HepG2 (cell line): ENCODE data around the gene MYL11. TPM values are rescaled to one million over a fixed set of nuclear protein-coding genes. Genes with fewer than 3 reads are reported as not detected.

Source experiments
- ATAC-seq: fragments of 200-7000 bp; cut with Tn5 transposase; 3 replicates; pipeline ENCODE4 v1.9.1; 2020; ENCODE audit warnings: mild to moderate bottlenecking, moderate library complexity
- BruUV-seq: library from RNA; stranded (reverse); fragments of 400-500 nt; replicated peaks from 2 replicates; lab custom pipeline; 2021; lab: Mats Ljungman, UMichigan
- CTCF ChIA-PET: fragments of 300-600 bp; formaldehyde crosslinking; extraction: SDS; loops from one replicate; lab custom pipeline; 2021; ENCODE audit warnings: low total read pairs, inconsistent platforms, low intra/inter-chr PET ratio; lab: Yijun Ruan, JAX
- POLR2A ChIA-PET: fragments of 350-600 bp; sonication (Branson Sonifier 250); formaldehyde crosslinking; loops from one replicate; lab custom pipeline; 2020; ENCODE audit warnings: antibody characterized with exemption, inconsistent platforms; lab: Yijun Ruan, JAX
- DNase-seq: peaks from one replicate; pipeline ENCODE4 v3.0.0-alpha.2; 2015; ENCODE audit warnings: low spot score
- FAIRE-seq: peaks from 3 replicates; lab custom pipeline; 2011; peaks lifted over from hg19 to GRCh38; lab: Jason Lieb, UNC
- H2AFZ ChIP-seq: one replicate; pipeline ENCODE4 v1.6.1; 2011; ENCODE audit warnings: low read length, inconsistent platforms
- H3K27ac ChIP-seq: fragments of 300-600 bp; 3 replicates; pipeline ENCODE4 v1.8.0; 2011; ENCODE audit warnings: mixed run types, mild to moderate bottlenecking, mixed read lengths, low read length, inconsistent platforms; ENCODE audit not compliant: insufficient read depth; ENCODE audit errors: extremely low read length
- H3K27me3 ChIP-seq, 2 experiments: fragments of 200-600 bp in 1 of 2; 2 replicates in 1 of 2; 3 replicates in 1 of 2; pipeline versions ENCODE4 v1.6.0 to v1.8.0; 2011; ENCODE audit warnings: low read length in 2 of 2, mild to moderate bottlenecking in 2 of 2, moderate library complexity in 2 of 2, inconsistent platforms in 1 of 2; ENCODE audit not compliant: insufficient read depth in 2 of 2, control insufficient read depth in 1 of 2
- H3K36me3 ChIP-seq, 2 experiments: fragments of 200-600 bp in 1 of 2; replicated peaks in 1 of 2; 2 replicates in 1 of 2; 3 replicates in 1 of 2; pipeline versions ENCODE4 v1.5.1 to v1.8.0; 2011; ENCODE audit warnings: low read length in 2 of 2, inconsistent platforms in 1 of 2; ENCODE audit not compliant: insufficient read depth in 2 of 2, control insufficient read depth in 1 of 2
- H3K4me1 ChIP-seq: 2 replicates; pipeline ENCODE4 v1.5.1; 2012; ENCODE audit warnings: low read length, inconsistent platforms; ENCODE audit not compliant: insufficient read depth
- H3K4me2 ChIP-seq: 2 replicates; pipeline ENCODE4 v1.6.0; 2011; ENCODE audit warnings: low read depth, low read length, inconsistent platforms
- H3K4me3 ChIP-seq, 3 experiments: fragments of 200-600 bp in 1 of 3; sonication (generic), shearing (Covaris generic) in 1 of 3; replicated peaks in 1 of 3; 2 replicates each; pipeline ENCODE4 v1.5.1; 2011 to 2016; ENCODE audit warnings: low read length in 3 of 3, inconsistent platforms in 2 of 3, low read depth in 2 of 3, mild to moderate bottlenecking in 2 of 3, control low read depth in 1 of 3, mixed read lengths in 1 of 3; ENCODE audit not compliant: insufficient read depth in 1 of 3
- H3K79me2 ChIP-seq: one replicate; pipeline ENCODE4 v1.6.1; 2011; ENCODE audit warnings: low read length, inconsistent platforms; ENCODE audit not compliant: insufficient read depth
- H3K9ac ChIP-seq: 2 replicates; pipeline ENCODE4 v1.6.0; 2011; ENCODE audit warnings: mild to moderate bottlenecking, low read depth, low read length, inconsistent platforms; ENCODE audit not compliant: insufficient read depth
- H3K9me3 ChIP-seq: 2 replicates; pipeline ENCODE4 v1.5.1; 2012; ENCODE audit warnings: mild to moderate bottlenecking, low read length
- H4K20me1 ChIP-seq: 2 replicates; pipeline ENCODE4 v1.6.0; 2011; ENCODE audit warnings: inconsistent platforms, mild to moderate bottlenecking, low read length, moderate library complexity; ENCODE audit not compliant: insufficient read depth
- BCLAF1 ChIP-seq: fragments of 450-650 bp; IDR thresholded peaks from 2 replicates; pipeline ENCODE4 v1.6.1; 2017; ENCODE audit warnings: mild to moderate bottlenecking
- CBFB ChIP-seq: sonication (generic); formaldehyde crosslinking; IDR thresholded peaks from 2 replicates; pipeline ENCODE4 v1.4.0; 2020; ENCODE audit warnings: missing genetic modification reagents
- GATAD1 ChIP-seq: IDR thresholded peaks from 2 replicates; pipeline ENCODE4 v1.6.1; 2016; ENCODE audit warnings: missing genetic modification reagents, missing compliant biosample characterization
- KDM3A ChIP-seq: IDR thresholded peaks from 2 replicates; pipeline ENCODE4 v1.6.1; 2018; ENCODE audit warnings: low read depth, missing compliant biosample characterization
- KLF11 ChIP-seq: IDR thresholded peaks from 2 replicates; pipeline ENCODE4 v1.6.1; 2016; ENCODE audit warnings: missing compliant biosample characterization
- MLXIP ChIP-seq: sonication (generic); formaldehyde crosslinking; IDR thresholded peaks from 2 replicates; pipeline ENCODE4 v1.9.0; 2021; ENCODE audit warnings: missing genetic modification reagents, borderline replicate concordance
- NCOR1 ChIP-seq: fragments of 200-600 bp; sonication (generic); IDR thresholded peaks from 2 replicates; pipeline ENCODE4 v1.7.0; 2017; ENCODE audit warnings: antibody characterized with exemption, low read length, borderline replicate concordance
- NR3C1 ChIP-seq: sonication (generic); formaldehyde crosslinking; IDR thresholded peaks from 2 replicates; pipeline ENCODE4 v1.4.0; 2020; ENCODE audit warnings: missing genetic modification reagents
- SP5 ChIP-seq: IDR thresholded peaks from 2 replicates; pipeline ENCODE4 v1.6.1; 2016; ENCODE audit warnings: low read depth, borderline replicate concordance
- TARDBP ChIP-seq: sonication (generic); formaldehyde crosslinking; IDR thresholded peaks from 2 replicates; pipeline ENCODE4 v1.8.0; 2022; ENCODE audit warnings: mild to moderate bottlenecking, missing genetic modification reagents
- TMF1 ChIP-seq: sonication (generic); formaldehyde crosslinking; IDR thresholded peaks from 2 replicates; pipeline ENCODE4 v1.8.1; 2022; ENCODE audit warnings: low read depth, missing genetic modification reagents
- ZNF10 ChIP-seq: sonication (generic); formaldehyde crosslinking; IDR thresholded peaks from 2 replicates; pipeline ENCODE4 v1.4.0; 2020; ENCODE audit warnings: mild to moderate bottlenecking, low read depth, missing genetic modification reagents, borderline replicate concordance
- ZNF580 ChIP-seq: IDR thresholded peaks from 2 replicates; pipeline ENCODE4 v1.6.1; 2016; ENCODE audit warnings: low read depth, borderline replicate concordance
- ZNF770 ChIP-seq: sonication (generic); formaldehyde crosslinking; IDR thresholded peaks from 2 replicates; pipeline ENCODE4 v1.5.0; 2020; ENCODE audit warnings: mild to moderate bottlenecking, missing genetic modification reagents
- ZNF850 ChIP-seq: sonication (generic); formaldehyde crosslinking; conservative IDR thresholded peaks from 2 replicates; pipeline ENCODE4 v1.9.0; 2021; ENCODE audit warnings: mild to moderate bottlenecking, missing genetic modification reagents
- WGBS: methylation state at CpG from one replicate; pipeline ENCODE4 v1.1.6; 2017; ENCODE audit warnings: low lambda C conversion rate; 5-methylcytosine and 5-hydroxymethylcytosine counted together
- in situ Hi-C: cut with HindIII; loops from 2 replicates; pipeline ENCODE4 v1.10.0; 2017; ENCODE audit warnings: low pct_unique_long_range_greater_than_20kb; ENCODE audit not compliant: extremely low pct_ligation_motif_present
- intact Hi-C: fragments of 100-400 bp; cut with micrococcal nuclease; formaldehyde crosslinking; loops from one replicate; pipeline ENCODE4 v1.10.0; 2022; ENCODE audit not compliant: unreplicated experiment
- polyA plus RNA-seq, 8 experiments: library from polyadenylated mRNA; depleted of rRNA in 3 of 8; stranded (reverse) in 7 of 8; unstranded in 1 of 8; fragments of >200 nt; fragmentation: Illumina TruSeq in 4 of 8; extraction: Trizol in 4 of 8; gene quantifications; 2 replicates each; pipeline versions ENCODE4 v1.2.1 to v1.2.3, GENCODE V29; 2011 to 2016; ENCODE audit warnings: low read depth in 4 of 8, missing spikeins in 1 of 8, mixed read lengths in 1 of 8; ENCODE audit not compliant: insufficient read depth in 1 of 8
- total RNA-seq, 5 experiments: library from RNA; depleted of rRNA; stranded (reverse); fragments of >200 nt; fragmentation: Illumina TruSeq; extraction: Trizol; gene quantifications; 2 replicates each; pipeline ENCODE4 v1.2.3, GENCODE V29; 2016; ENCODE audit warnings: low read depth in 1 of 5
- TF ChIP-seq, protein P1 (sequence below): sonication (generic); formaldehyde crosslinking; IDR thresholded peaks from 2 replicates; pipeline ENCODE4 v1.4.0; 2020; ENCODE audit warnings: mild to moderate bottlenecking, missing genetic modification reagents, borderline replicate concordance

MYL11 gene
- total and polyA plus RNA-seq, 2 of the 13 experiments (the other 11 are each of a cell fraction or from before 2014, with no cell fraction given) = not detected

DNA sequence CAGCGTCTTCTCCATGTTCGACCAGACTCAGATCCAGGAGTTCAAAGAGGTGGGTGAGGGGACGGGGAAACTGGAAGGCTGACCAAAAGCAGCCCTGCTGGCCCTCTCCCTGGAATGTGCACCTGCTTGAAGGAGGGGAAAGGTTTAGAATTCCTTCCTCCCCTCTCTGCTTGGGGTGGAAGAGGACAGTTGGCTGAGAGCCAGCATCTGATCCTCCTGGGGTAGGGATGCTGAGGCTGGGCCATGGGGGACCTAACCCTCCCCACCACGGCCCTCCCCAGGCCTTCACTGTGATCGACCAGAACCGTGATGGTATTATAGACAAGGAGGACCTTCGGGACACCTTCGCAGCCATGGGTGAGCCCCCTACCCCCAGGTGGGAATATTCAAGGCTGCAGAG, 1.3 kb downstream of the MYL11 start:
- ATAC-seq = no peak
- ChIA-PET CTCF (no interaction called here), POLR2A (no interaction called here)
- no peak overlapping the region for H3K4me3 ChIP-seq
- H3K27ac ChIP-seq = no peak overlapping the region
- DNase-seq = no peak
- no peak for FAIRE-seq
- intact Hi-C loops = no loop called here
- no peaks in the 10 kb centered on the region for H4K20me1 ChIP-seq
- no peak overlapping the region for H2AFZ ChIP-seq
- H3K9me3 ChIP-seq = no peaks in the 10 kb centered on the region
- BruUV-seq = no TSS peak
- H3K36me3 ChIP-seq = no peaks in the 10 kb centered on the region
- peaks cover 56% of the 10 kb centered on the region for H3K4me1 ChIP-seq
- H3K79me2 ChIP-seq = peaks cover 2% of the 10 kb centered on the region
- 82% methylated on average over 8 of the region's 8 CpGs for WGBS
- H3K9ac ChIP-seq = no peak overlapping the region
- no peak overlapping the region for H3K4me2 ChIP-seq
- no peaks in the 10 kb centered on the region for H3K27me3 ChIP-seq
- in situ Hi-C loops = no loop called here
- TF ChIP-seq ZNF10 (CRISPR knock-in tag) (no peak), GATAD1 (CRISPR knock-in tag) (no peak), NR3C1 (CRISPR knock-in tag) (no peak), TARDBP (CRISPR knock-in tag) (no peak), ZNF580 (CRISPR knock-in tag) (no peak), TMF1 (no peak), BCLAF1 (no peak), CBFB (CRISPR knock-in tag) (no peak), KLF11 (CRISPR knock-in tag) (no peak), ZNF850 (CRISPR knock-in tag) (no peak), NCOR1 (no peak), SP5 (CRISPR knock-in tag) (no peak), ZNF770 (CRISPR knock-in tag) (no peak), KDM3A (CRISPR knock-in tag) (no peak), MLXIP (CRISPR knock-in tag) (no peak)
- TF ChIP-seq, protein P1, sequence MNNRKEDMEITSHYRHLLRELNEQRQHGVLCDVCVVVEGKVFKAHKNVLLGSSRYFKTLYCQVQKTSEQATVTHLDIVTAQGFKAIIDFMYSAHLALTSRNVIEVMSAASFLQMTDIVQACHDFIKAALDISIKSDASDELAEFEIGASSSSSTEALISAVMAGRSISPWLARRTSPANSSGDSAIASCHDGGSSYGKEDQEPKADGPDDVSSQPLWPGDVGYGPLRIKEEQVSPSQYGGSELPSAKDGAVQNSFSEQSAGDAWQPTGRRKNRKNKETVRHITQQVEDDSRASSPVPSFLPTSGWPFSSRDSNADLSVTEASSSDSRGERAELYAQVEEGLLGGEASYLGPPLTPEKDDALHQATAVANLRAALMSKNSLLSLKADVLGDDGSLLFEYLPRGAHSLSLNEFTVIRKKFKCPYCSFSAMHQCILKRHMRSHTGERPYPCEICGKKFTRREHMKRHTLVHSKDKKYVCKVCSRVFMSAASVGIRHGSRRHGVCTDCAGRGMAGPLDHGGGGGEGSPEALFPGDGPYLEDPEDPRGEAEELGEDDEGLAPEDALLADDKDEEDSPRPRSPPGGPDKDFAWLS (CRISPR knock-in tag) = no peak
